ENCODE results near the gene UCN. TPM values are rescaled to one million over a fixed set of nuclear protein-coding genes. Genes with fewer than 3 reads are reported as not detected.
"Not testable (repeated sequence)": the region's sequence is repeated elsewhere in the genome, so short reads cannot be mapped to it uniquely, and the experiment has no call there.

The UCN gene
- total RNA-seq = 1 to 10 TPM in 1 of 2 donors, under 1 TPM in 1; 0.74 to 1.0 TPM

GRCh38 chr2:27308359-27308881 is at the start of gene UCN:
TSS of gene UCN (minus strand) at chr2:27308445. CDS start at chr2:27307895, 550 bp downstream.
- peak; percentile 29 for DNase-seq
- Histone ChIP-seq H3K36me3 (no peaks in the 10 kb centered on the region), H3K4me1 (peaks cover 7% of the 10 kb centered on the region), H3K4me3 (no peak within 1 kb of the TSS), H3K27ac (no peak within 1 kb of the TSS), H3K27me3 (peaks cover 37% of the 10 kb centered on the region), H3K9me3 (no peaks in the 10 kb centered on the region), H3K9ac (ENCODE audit: low read depth in 2 of 2, low read length in 2 of 2) (no peak within 1 kb of the TSS)
- intact Hi-C loops (cut with DNase I) = no loop called here
- TF ChIP-seq, protein P1, sequence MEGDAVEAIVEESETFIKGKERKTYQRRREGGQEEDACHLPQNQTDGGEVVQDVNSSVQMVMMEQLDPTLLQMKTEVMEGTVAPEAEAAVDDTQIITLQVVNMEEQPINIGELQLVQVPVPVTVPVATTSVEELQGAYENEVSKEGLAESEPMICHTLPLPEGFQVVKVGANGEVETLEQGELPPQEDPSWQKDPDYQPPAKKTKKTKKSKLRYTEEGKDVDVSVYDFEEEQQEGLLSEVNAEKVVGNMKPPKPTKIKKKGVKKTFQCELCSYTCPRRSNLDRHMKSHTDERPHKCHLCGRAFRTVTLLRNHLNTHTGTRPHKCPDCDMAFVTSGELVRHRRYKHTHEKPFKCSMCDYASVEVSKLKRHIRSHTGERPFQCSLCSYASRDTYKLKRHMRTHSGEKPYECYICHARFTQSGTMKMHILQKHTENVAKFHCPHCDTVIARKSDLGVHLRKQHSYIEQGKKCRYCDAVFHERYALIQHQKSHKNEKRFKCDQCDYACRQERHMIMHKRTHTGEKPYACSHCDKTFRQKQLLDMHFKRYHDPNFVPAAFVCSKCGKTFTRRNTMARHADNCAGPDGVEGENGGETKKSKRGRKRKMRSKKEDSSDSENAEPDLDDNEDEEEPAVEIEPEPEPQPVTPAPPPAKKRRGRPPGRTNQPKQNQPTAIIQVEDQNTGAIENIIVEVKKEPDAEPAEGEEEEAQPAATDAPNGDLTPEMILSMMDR (IDR thresholded peaks at IDR 0.05) = no peak

DNA sequence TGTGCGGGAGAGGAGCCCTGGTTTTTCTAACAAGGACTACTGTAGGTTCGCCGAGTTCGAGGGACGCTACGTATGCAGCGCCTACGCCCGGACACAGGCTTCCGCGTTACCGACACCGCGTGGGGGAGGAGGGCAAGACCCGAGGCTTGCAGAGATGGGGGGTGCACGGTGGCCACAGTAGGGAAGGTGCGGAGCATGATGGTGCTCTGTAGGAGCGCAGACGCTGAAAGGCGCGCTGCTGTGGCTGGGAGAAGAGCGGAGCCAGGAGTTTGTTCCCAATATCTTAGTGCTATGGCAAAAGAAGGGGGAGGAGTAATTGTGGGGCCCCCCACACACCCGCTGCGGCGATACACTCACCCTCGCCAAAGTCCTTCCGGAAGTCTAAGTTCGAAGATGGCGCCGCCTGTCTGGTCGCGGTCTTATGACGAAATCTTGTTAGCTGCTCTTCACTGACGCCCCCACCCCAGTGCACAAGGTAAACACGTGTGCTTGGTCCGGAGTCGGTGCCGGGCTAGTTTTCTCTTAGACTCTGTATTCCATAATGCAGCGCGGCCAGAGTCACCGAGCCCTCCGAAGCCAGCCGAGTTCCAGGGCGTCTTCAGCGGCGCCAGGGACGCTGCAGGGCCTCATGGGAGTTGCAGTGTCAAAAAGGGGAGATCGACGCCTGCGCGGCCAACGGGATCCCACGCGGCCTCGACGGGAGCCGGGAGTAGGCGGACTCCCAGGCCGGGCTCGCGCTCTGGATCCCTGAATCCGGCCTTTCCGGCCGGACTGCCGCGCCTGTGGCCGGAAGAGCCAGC is 48.3 kb upstream of the UCN start, which contains the start of gene GTF3C2:
Gene GTF3C2 (minus strand): TSS at position 383 of the 800 bp plus-strand sequence. CDS start 13,210 bp downstream, outside the sequence.
- H3K9ac ChIP-seq (ENCODE audit: low read depth in 2 of 2, low read length in 2 of 2) = peak within 1 kb of the TSS; percentile 91 to 98
- H3K36me3 ChIP-seq = no peaks in the 10 kb centered on the region
- intact Hi-C loops (cut with DNase I) = no loop called here
- DNase-seq = peak; percentile 96
- peak within 1 kb of the TSS; percentile 78 for H3K4me3 ChIP-seq
- no peaks in the 10 kb centered on the region for H3K9me3 ChIP-seq
- peaks cover 11% of the 10 kb centered on the region for H3K4me1 ChIP-seq
- TF ChIP-seq, protein P1 (IDR thresholded peaks at IDR 0.05) = no peak
- H3K27me3 ChIP-seq = no peaks in the 10 kb centered on the region
- H3K27ac ChIP-seq = peak within 1 kb of the TSS; percentile 94

GRCh38 chr2:27356056-27356381 is 47.8 kb upstream of the UCN start:
- intact Hi-C loops (cut with DNase I) = no loop called here
- no peaks in the 10 kb centered on the region for H3K27me3 ChIP-seq
- peak overlapping the region; percentile 78 for H3K4me3 ChIP-seq
- DNase-seq = no peak
- peak overlapping the region; percentile 94 for H3K27ac ChIP-seq
- peaks cover 11% of the 10 kb centered on the region for H3K4me1 ChIP-seq
- TF ChIP-seq, protein P1 (IDR thresholded peaks at IDR 0.05) = no peak
- H3K9ac ChIP-seq (ENCODE audit: low read depth in 2 of 2, low read length in 2 of 2) = peak overlapping the region; percentile 91 to 98
- H3K36me3 ChIP-seq = no peaks in the 10 kb centered on the region
- H3K9me3 ChIP-seq = no peaks in the 10 kb centered on the region

GRCh38 chr2:27354597-27354927 is 46.3 kb upstream of the UCN start:
- Histone ChIP-seq H3K9ac (ENCODE audit: low read depth in 2 of 2, low read length in 2 of 2) (no peak overlapping the region), H3K27me3 (no peaks in the 10 kb centered on the region), H3K27ac (no peak overlapping the region), H3K36me3 (no peaks in the 10 kb centered on the region), H3K9me3 (no peaks in the 10 kb centered on the region), H3K4me3 (no peak overlapping the region), H3K4me1 (peaks cover 11% of the 10 kb centered on the region)
- intact Hi-C loops (cut with DNase I) = no loop called here
- TF ChIP-seq, protein P1 (IDR thresholded peaks at IDR 0.05) = no peak
- no peak for DNase-seq

GRCh38 chr2:27353762-27354596 is 45.7 kb upstream of the UCN start:
- H3K9ac ChIP-seq (ENCODE audit: low read depth in 2 of 2, low read length in 2 of 2) = no peak overlapping the region
- no peak overlapping the region for H3K27ac ChIP-seq
- peaks cover 11% of the 10 kb centered on the region for H3K4me1 ChIP-seq
- H3K36me3 ChIP-seq = no peaks in the 10 kb centered on the region
- H3K9me3 ChIP-seq = no peaks in the 10 kb centered on the region
- TF ChIP-seq, protein P1 (IDR thresholded peaks at IDR 0.05) = no peak
- no peaks in the 10 kb centered on the region for H3K27me3 ChIP-seq
- no peak for DNase-seq
- H3K4me3 ChIP-seq = no peak overlapping the region
- intact Hi-C loops (cut with DNase I) = no loop called here

DNA sequence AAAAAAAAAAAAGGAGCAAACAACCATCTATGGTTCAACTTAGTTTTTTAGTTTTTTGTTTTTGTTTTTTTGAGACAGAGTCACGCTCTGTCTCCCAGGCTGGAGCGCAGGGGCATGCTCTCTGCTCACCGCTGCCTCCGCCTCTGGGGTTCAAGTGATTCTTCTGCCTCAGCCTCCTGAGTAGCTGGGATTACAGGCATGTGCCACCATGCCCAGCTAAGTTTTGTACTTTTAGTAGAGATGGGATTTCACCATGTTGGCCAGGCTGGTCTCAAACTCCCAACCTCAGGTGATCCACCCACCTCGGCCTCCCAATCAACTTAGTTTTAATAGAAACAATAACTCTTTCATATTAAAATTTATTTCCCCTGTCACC is 45.1 kb upstream of the UCN start:
- H3K9ac ChIP-seq (ENCODE audit: low read depth in 2 of 2, low read length in 2 of 2); DNase-seq; H3K27ac ChIP-seq; intact Hi-C loops (cut with DNase I); H3K4me3 ChIP-seq; H3K36me3 ChIP-seq; H3K27me3 ChIP-seq; H3K9me3 ChIP-seq: not testable (repeated sequence)
- H3K4me1 ChIP-seq = peaks cover 11% of the 10 kb centered on the region

Measured in colonic mucosa (tissue), 4 donors.